CD4-positive, alpha-beta T cell treated with Interleukin-15 for 4 hours (primary cell): ENCODE results near the gene SYT13.
"Not testable (repeated sequence)": the region's sequence is repeated elsewhere in the genome, so short reads cannot be mapped to it uniquely, and the experiment has no call there.

ENCODE experiments used
- DNase-seq: peaks from one replicate; pipeline ENCODE4 v3.0.0-alpha.2; 2020; ENCODE audit warnings: low spot score

Gene SYT13

DNA sequence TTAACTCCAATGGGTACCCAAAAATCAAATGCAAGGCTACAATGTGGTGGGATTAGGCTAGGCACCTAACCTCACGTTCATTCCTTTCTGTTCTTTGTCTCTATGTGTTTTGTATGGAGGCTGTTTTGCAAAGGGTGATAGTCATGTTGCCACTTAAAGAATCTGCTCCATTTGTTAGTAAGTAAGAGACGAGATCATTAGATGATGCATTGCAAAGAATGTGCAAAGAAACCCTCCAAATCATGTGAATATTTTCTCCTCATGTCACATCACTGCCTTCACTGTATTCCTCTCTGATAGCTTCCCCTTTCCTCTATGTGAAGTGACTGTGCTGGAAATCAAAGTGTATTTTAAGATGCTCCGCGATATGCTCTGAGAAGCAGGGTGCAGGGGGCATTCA lies 11.9 kb downstream of the SYT13 start:
- DNase-seq: no peak

DNA sequence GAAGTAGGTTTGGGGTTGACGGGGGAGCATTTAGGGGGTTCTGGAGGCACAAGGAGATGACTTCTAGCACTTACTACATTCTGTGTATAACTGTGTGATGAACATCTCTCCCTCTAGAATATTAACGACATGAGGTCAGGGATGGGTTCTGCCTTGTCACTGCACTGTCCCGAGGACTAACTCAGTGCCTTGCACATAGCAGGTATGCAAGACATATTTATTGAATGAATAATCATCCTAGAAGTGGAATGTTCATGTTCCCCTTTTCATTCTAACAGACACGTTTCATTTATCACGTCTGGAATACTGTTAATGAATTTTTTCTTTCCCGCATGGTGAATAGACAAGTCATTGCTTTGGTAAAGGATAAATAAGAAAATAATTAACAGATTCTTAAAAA lies 12.6 kb downstream of the SYT13 start:
- no peak for DNase-seq

DNA sequence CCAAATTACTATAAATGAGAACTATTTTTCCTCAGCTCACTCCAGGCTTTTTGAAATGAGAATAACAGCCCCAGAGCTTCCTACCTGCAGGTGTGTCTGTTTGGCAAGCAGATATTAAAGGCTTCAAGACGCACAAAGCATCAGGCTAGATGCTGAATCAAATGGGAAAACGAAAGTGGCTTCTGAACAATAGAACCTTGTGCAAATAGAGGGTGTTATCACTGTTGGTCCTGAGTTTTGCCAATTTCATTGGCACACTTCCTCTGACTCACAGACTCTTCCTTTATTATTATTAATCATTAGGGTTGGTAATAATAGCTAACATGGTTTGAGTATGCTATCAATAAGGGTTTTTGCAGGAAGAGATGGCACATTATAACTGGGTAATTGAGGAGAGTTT lies 13.4 kb downstream of the SYT13 start:
- no peak for DNase-seq

DNA sequence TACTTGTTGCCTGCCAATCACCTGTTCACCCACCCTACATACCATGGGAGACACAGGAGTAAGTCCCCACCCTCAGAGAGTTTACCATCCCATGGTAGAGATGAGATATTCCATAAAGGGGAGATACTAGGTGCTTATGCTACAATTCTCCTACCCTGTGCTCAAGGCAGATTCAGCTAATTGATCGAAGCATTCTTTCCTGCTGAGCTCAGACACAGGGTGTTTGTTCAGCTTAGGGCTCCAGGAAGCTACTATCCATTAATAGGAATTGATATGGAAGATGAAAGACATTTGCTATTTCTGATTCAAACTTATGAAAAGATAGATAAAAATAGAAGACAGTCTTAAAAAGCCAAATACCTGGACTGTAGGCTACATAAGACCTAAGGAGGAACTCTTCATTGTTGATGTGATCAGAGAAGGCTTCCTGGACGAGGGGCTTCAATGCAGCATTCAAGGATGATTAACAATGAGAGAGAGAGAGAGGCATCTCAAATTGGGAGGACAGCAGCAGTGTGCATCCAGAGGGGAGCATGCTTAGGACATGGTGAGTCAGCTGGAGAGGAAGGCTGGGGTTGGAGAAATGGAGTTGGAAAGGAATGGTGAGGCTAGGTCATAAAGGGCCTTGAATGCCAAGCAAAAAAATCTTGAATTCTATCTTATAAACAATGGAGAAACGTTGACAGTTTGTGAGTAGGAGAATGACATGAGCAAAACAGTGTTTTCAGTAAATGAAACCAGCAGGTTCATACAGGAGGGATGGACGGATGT lies 15.0 kb downstream of the SYT13 start:
- no peak for DNase-seq

DNA sequence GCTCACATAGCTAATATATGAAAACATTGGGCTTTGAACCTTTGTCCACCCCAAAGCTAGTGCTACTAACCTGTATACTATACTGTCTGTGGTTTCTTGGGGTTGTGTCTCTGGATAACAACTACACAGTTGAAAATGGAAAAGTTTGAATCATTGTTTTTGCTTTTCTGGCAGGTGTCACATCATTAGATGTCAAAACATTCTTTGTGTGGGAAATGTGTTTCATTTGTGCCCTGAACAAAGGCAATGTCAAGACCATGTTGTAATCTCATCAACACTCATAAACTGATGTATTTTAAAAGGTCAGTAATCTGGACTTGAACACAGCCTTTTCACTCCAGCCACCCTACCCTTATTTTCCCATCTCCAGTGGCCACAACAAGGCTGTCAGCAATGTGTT lies 16.5 kb downstream of the SYT13 start:
- no peak for DNase-seq

DNA sequence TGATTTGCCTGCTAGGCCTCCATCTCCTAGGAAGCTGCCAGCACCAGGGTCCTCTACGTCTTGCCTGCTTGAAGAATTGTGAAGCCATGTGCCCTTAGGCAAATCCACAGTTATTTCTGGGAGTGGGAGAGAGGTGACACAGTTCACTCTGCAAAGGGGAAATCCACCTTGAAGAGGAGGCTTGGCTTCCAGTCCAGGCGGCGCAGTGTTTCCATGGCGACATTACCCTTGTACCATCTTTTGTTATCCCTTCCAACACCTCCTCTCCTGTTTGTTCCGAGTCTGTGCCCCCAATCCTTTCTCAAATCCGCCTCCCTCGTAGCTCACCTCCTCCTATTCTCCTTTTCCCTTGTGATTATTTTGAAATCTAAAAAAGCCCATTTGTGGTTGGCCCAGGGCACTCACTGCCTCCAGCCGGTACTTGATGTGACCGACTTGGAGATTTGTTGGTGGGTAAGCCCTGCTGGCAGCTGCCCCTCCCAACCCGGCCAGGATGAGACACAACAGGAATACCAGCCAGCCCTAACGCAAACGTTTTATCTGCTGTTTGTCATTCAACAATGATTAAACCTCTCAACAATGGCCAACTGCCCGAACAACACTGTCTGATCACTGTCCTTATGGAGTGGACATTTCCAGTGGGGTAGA lies 18.4 kb downstream of the SYT13 start:
- no peak for DNase-seq

DNA sequence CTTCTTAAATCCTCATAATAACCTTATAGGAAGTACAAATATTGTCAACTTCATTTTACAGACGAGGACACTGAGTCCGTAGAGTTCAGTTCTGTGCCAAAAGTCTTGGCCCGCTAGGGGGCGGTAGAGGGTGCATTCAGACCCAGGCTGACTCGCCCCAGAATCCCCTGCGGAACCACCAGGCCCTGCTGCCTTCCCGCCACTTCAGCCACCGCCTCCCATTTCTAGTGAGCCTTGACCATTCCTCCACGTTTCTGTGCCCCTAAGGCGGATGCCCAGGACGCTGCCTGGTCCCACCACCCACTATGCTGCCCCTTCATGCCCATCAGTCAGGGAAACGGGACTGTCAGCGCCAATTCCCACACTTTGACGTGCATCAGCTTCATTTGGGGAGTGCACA lies 19.1 kb downstream of the SYT13 start:
- DNase-seq: no peak

DNA sequence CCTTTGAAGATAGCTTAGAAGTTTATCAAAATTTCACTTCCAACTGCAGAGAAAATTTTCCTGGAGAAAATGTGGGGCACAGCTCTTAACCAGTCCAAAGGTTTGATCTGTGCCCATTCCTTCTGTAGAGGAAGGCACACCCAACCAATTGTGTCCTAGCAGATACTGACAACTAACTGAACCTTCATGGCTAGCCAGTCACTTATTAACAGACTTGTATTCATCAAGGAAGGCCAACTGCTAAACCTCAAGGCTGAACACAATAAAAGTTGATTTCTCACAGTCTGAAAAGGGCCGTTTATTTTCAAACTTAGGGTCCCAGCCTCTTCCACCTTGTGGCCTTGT lies 19.5 kb downstream of the SYT13 start:
- DNase-seq: no peak

DNA sequence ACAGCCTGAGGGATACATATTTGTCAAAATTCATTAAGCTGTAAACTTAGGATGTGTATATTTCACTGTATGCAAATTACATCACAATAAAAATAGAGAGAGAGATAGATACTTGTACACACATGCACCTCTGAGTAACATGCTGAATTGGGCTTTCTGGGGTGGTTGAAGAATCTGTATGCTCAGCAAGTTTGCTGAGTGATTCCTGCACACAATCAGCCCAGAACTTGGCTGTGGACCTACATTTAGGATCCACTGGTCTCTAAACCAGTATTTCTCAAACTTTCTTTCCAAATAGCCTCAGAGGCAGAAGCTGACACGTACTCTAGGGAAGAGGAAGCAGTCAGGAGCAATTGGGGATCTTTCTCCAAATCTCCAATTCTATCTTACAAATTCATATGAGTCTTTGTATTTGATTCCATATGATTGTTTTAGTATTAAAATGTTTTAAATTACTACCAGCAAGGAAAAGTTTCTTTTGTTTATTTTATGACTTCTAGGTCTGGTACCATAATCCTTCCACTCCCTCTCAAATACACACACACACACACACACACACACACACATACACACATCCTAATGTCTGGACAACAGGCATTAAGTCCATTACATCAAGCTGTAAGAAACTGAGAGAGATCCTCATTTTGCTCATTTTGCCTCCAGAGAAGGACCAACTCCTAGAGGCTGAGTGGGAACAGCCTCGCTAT lies 20.0 kb downstream of the SYT13 start:
- DNase-seq: no peak

DNA sequence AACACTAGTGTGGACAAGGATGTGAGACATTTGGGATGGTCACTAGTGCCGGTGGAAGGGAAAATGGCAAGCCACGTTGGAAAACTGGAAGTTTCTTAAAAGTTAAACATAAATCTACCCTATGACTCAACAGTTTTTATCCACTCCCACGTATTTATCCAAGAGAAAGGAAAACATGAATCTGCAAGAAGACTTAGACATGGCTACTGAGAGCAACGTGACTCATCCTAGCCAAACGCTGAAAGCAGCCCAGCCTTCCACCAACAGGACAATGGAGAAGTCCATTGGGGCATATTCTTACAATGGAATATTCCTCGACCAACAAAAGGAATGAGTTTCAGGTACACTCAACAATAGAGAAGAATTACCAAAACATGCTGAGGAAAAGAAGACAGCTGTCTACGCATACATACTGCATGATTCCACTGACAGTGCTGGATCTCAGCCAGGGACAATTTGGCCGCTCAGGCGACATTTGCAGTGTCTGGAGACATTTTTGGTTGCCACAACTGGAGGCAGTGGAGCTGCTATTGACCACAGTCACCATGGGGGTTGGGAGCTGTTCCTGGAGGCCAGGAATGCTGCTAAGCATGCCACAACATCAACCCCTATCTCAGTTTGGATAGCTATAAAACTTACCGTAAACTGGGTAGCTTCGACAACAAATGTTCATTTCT lies 21.2 kb downstream of the SYT13 start:
- no peak for DNase-seq

DNA sequence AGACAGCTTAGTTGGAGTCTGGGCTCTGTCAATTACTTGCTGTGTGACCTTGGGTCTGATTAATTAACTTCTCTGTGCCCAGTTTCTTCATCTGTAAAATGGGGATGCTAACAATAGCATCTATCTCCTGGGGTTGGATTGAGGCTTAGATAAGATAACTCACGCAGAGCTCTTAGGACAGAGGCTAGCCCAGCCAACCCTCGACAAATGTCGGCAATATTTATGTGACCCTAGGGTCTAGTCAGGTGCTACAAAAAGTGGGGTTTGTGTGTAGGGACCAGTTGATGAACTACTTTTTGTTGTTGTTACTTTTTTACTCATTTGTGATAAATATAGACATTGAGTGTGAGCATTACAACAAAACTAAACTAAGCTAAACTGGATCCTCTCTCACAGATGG lies 22.4 kb downstream of the SYT13 start:
- no peak for DNase-seq

DNA sequence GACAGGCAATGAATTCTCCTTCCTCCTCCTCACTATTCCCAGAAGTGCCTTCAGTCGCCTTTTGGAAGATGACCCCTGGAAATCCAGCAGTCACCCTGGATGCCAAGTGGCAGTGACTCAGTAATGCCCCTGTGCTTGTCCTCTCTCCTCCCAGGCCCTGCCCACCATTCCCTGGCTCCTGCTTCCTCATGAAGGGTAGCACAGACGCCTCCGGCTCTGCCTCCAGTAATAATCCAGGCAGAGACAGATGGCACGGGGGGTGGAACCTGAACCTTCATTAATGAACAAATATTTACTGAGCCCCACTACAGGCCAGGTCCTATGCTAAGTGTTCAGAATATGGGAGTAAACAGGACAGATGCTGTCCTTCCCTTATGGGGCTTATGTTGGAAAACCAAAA lies 23.2 kb downstream of the SYT13 start:
- DNase-seq: no peak

DNA sequence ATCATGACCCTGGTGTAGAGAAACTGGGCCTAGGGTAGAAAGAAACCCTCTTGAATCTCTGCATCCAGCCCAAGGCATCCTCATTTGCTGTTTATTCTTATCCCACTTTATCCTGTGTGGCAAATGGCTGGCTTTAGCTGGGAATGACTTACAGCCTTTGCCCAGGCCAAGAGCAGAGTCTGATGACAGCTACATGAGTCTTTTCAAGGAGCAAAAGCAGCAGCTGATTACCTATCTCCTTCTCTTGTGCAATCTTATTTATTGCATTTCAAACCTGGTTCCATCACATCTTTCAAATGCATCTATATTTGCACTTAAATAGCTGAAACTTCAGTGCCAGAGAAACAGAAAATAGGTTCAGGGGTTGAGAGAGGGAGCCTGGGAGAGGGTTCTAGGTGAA lies 26.1 kb downstream of the SYT13 start:
- DNase-seq: no peak

DNA sequence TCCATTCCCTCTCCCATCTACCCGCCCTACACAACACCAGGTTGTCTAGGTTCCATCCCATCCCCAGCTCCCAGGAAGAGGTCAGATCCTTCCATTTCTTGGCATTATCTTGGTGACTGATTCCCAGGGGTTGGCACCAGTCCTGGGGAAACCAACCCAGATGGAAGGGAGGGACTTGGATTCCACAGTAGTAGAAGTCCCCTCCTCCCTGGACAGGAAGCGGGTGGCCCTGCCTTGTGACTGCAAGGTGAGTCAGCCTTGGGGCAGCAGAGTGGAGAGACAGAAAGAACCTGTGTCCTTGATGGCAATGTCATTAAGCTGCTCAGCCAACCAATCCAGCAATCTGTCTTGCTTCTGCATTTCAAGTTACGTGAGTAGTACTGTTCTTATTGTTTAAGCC lies 26.5 kb downstream of the SYT13 start:
- no peak for DNase-seq

DNA sequence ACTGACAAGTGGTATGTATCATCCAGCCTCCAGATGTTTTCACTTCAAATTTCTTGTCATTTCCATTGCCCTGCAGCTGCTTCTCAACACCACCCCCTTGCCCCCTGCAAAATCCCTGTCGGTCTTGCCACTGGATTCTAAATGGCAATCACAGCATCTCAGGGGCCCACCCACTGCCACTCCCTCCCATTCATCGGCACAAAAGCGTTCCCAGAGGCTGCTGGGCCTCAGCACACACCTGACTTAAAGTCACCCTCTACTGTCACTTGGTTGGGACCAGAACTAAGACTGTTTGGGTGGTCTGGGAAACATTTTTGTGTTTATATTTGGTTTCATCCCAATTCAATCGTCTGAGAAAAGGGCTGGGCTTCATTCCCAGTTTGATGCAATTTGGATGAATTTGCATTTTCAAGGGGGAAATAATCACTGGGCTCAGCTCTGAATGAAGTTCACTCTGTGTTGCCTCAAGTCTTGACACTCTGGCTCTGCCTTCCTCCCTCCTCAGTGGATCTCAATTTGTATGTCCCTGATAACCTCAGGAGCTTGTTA lies 27.1 kb downstream of the SYT13 start:
- DNase-seq: no peak

DNA sequence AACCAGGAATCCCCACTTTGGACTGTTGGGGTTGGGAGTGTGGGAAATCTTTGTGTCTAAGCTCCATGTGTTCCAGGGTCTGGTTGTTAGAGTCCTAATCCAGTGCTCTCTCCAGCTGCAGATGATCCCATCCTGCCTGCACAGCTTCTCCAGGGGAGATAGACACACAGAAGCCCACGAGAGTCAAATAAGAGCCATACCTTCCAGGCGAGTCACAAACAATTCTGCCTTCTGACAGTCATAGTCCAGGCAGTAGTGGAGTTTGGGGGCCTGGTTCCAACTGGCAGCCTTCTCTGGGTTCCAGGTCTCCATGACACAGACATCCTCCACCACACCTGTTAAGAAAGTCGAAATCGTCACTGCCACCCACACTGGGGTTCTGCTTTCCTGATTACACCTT lies 32.1 kb downstream of the SYT13 start:
- DNase-seq: no peak

DNA sequence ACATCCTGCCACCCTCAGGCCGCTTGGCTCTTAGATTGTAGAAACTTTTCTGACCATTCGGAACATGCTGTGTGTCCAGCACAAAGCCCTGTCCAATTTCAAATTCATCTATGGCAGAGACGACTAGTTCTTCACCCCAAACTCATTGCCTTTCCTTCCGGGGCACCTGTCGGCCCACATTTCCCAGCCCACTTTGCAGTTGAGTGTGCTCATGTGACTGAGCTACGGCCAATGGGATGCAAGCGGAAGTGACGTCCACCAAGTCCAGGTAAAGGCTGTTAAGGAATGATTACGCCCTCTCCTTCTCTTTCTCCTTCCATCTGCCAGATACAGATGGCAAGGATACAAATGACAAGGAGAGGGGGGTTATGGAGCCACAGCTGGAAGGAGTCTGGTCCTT lies 32.5 kb downstream of the SYT13 start:
- no peak for DNase-seq

DNA sequence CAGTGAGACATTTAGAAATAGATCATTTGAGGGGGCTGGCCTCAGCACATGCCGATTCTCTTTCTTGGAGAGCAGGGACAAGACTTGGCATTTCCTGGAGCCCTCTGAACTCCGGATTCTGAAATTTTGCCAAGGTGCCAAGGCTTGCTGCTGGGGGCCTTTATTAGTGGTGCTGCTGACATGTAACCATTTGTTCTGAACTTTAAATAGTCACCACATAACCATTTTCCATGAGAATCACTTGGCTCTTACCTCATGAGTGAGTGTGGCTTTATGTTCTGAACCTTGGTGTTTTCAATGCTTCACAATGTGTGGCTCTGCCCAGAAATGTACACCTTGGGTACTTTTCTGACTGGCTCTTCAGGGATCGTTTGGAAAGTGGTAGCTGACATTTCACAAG lies 33.3 kb downstream of the SYT13 start:
- DNase-seq: no peak

DNA sequence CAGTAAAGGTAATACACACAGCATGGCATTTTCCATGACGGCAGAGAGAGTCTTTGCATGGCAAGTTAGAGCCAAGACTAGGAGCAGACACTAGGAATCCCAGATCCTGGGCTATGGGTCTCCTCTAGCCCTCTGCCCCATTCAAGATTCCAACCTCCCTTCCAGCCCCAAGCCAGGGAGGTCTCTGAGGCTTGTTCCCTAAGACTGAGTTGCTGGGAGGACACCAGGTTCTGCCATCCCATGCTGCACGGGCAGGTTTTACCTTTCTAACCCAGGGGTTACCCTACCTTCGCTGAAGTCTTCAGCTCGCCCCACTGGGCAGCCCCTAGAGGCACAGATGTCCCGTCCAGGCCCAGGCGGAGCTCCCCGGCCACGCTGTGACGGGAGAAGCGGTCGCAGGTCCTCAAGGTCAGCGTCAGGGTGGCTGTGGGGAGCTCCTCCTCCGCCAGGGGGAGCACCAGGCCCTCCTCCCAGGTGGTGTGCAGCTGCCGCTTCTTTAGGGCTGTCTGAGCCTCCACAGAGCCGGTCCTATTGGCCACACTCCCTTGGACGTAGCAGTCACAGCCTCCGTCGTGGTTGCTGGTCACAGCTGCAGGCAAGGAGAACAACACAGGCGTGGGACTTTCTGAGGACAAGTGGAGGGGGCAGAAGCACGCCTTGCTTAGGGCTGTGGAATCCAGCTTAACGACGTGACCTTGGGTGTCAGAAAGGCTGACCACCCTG lies 33.8 kb downstream of the SYT13 start:
- no peak for DNase-seq

DNA sequence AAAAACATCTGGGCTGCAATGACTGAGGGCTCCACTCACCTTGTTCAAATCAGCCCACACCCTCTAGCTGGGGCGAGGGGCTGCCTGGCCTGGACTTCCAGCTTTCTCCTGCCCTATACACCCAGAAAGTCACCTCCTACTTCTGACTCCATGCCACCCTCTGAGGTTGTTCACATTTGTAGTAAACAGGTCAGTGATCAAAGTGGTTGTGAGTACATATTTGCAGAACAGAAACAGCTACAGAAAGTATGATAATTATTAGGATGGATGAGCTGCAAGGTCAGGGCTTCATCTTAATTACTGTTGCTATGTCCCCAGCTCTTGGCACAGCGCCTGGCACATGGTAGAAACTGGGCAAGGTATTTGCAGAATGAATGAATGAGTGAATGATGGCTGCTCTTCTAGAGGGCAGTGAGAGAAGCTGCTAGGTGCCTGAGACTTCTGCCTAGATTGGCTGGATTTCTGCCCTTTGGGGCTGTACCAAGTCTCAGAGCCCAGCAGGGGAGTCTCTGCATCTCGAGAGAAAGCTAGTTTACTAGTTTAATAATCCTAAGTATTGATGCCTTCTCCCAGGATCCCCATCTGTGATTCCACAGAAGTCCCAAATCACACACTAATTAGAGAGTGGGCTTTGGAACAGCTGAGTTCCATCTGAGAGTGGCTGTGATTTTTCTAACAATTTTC lies 36.0 kb downstream of the SYT13 start:
- DNase-seq: no peak

DNA sequence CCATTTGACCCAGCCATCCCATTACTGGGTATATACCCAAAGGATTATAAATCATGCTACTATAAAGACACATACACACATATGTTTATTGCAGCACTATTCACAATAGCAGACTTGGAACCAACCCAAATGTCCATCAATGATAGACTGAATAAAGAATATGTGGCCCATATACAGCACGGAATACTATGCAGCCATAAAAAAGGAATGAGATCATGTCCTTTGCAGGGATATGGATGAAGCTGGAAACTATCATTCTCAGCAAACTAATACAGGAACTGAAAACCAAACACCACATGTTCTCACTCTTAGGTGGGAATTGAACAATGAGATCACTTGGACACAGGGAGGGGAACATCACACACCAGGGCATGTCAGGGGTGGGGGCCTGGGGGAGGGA lies 36.8 kb downstream of the SYT13 start:
- DNase-seq: not testable (repeated sequence)
